Measurements from ENCODE around the gene KIAA1210. TPM values are rescaled to one million over a fixed set of nuclear protein-coding genes. Genes with fewer than 3 reads are reported as not detected.

The KIAA1210 gene
- polyA plus RNA-seq, 1 donor from 2014 or later = not detected

GRCh38 chrX:119121341-119121740 is 6.3 kb downstream of the KIAA1210 start:
- Mint-ChIP-seq H3K4me1 (no peaks in the 10 kb centered on the region), H3K36me3 (no peaks in the 10 kb centered on the region), H3K9me3 (no peaks in the 10 kb centered on the region), H3K27ac (no peak overlapping the region), H3K4me3 (no peak overlapping the region), H3K27me3 (peaks cover 2% of the 10 kb centered on the region)

GRCh38 chrX:119118780-119119395 is 8.7 kb downstream of the KIAA1210 start:
- Mint-ChIP-seq H3K27ac (no peak overlapping the region), H3K27me3 (peaks cover under 1% of the 10 kb centered on the region), H3K36me3 (no peaks in the 10 kb centered on the region), H3K4me3 (no peak overlapping the region), H3K4me1 (no peaks in the 10 kb centered on the region), H3K9me3 (no peaks in the 10 kb centered on the region)

GRCh38 chrX:119107206-119107605 is 20.4 kb downstream of the KIAA1210 start:
- no peak overlapping the region for H3K27ac Mint-ChIP-seq
- no peaks in the 10 kb centered on the region for H3K36me3 Mint-ChIP-seq

GRCh38 chrX:119105826-119106225 is 21.8 kb downstream of the KIAA1210 start:
- Mint-ChIP-seq H3K9me3 (no peaks in the 10 kb centered on the region), H3K4me1 (no peaks in the 10 kb centered on the region), H3K27me3 (peaks cover 6% of the 10 kb centered on the region), H3K4me3 (no peak overlapping the region), H3K27ac (no peak overlapping the region), H3K36me3 (no peaks in the 10 kb centered on the region)

More at GRCh38 chrX:119107206-119107605, 20.4 kb downstream of the KIAA1210 start:
- Mint-ChIP-seq H3K4me1 (no peaks in the 10 kb centered on the region), H3K9me3 (peaks cover 0 to 3% (median 0%) of the 10 kb centered on the region in 3 donors), H3K4me3 (no peak overlapping the region), H3K27me3 (peaks cover 6% of the 10 kb centered on the region)

GRCh38 chrX:119101168-119101567 is 26.4 kb downstream of the KIAA1210 start:
- peaks cover 7% of the 10 kb centered on the region for H3K27me3 Mint-ChIP-seq
- peaks cover 0 to under 1% (median 0%) of the 10 kb centered on the region in 3 donors for H3K4me1 Mint-ChIP-seq
- H3K9me3 Mint-ChIP-seq = no peaks in the 10 kb centered on the region
- H3K36me3 Mint-ChIP-seq = no peaks in the 10 kb centered on the region
- no peak overlapping the region for H3K4me3 Mint-ChIP-seq
- no peak overlapping the region for H3K27ac Mint-ChIP-seq

- Mint-ChIP-seq H3K4me3 (no peak overlapping the region), H3K27me3 (peaks cover 6% of the 10 kb centered on the region), H3K4me1 (peaks cover 0 to 4% (median 0%) of the 10 kb centered on the region in 3 donors), H3K36me3 (no peaks in the 10 kb centered on the region), H3K9me3 (no peaks in the 10 kb centered on the region), H3K27ac (no peak overlapping the region)
Observed at GRCh38 chrX:119095936-119096335, 31.7 kb downstream of the KIAA1210 start.

DNA sequence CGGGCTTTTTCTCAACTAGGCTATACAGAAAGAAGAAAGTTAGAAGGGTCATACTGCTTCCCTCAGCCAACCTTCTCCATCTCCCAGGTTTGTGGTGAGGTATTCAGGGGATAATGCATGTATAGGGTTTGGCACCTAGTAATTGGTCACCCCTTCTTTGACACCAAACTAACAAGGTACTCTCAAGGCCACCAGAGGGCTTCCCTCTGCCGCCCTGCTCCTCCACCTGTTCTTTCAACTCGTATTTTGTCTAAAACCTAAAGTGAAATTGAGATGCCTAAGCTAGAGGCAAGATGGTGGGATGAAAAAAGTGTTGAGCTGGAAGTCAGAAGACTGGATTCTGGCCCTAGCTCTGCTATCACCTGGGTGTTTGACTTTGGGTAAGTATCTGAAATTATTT is 32.8 kb downstream of the KIAA1210 start:
- no peaks in the 10 kb centered on the region for H3K36me3 Mint-ChIP-seq
- no peaks in the 10 kb centered on the region for H3K9me3 Mint-ChIP-seq
- no peak overlapping the region for H3K27ac Mint-ChIP-seq
- peaks cover 6% of the 10 kb centered on the region for H3K27me3 Mint-ChIP-seq
- peaks cover 1 to 5% (median 1%) of the 10 kb centered on the region in 3 donors for H3K4me1 Mint-ChIP-seq
- H3K4me3 Mint-ChIP-seq = no peak overlapping the region

GRCh38 chrX:119093991-119094735 is 33.4 kb downstream of the KIAA1210 start:
- Mint-ChIP-seq H3K4me3 (no peak overlapping the region), H3K27ac (no peak overlapping the region), H3K9me3 (no peaks in the 10 kb centered on the region), H3K4me1 (peaks cover 5 to 9% (median 7%) of the 10 kb centered on the region in 3 donors), H3K36me3 (no peaks in the 10 kb centered on the region), H3K27me3 (peaks cover 6% of the 10 kb centered on the region)

DNA sequence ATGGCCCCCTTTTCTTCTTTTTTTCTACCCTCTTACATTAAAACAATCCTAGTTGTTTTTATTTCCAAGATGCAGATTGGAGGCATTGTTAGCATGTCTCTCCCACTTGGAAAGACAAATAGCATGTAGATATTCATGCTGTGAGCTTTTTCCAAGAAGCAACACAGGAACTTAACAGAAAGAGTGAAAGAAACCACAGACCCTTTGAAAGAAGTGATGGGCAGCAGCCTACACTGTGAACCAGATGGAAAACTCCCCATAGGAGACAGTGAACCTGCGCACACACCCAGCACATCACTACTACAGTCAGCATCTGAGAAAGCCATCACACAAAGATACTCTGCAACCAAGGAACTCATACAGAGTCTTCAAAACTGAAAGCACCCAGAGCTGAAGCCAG is 37.0 kb downstream of the KIAA1210 start:
- peak overlapping the region in 1 of 4 donors; percentile 33 for H3K4me3 Mint-ChIP-seq

DNA sequence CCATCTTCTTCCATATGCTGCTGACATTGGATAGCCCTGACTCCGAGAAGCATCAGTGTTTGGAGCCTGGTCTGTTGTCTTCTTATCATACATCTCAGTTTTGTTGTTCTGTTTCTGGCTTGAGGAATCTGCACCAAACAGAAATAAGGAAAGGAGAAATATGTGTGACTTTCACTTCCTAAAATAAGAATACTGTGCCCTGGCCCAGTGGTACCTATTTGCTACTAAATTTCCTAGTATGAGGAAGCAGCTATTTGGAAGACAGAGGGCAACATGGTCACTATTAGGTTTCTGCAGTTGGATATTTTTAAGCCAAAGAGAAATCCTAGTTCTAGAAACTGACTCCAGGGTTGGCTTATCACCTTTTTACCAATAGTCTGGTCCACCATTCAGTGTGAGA is 38.0 kb downstream of the KIAA1210 start:
- Mint-ChIP-seq H3K27ac (no peak overlapping the region), H3K4me1 (peaks cover 5 to 7% (median 5%) of the 10 kb centered on the region in 3 donors), H3K27me3 (peaks cover 2% of the 10 kb centered on the region), H3K9me3 (no peaks in the 10 kb centered on the region), H3K4me3 (no peak overlapping the region), H3K36me3 (peaks cover 2% of the 10 kb centered on the region)

More for the DNA sequence above, 37.0 kb downstream of the KIAA1210 start:
- Mint-ChIP-seq H3K36me3 (peaks cover 2% of the 10 kb centered on the region), H3K27me3 (peaks cover 2% of the 10 kb centered on the region), H3K9me3 (no peaks in the 10 kb centered on the region), H3K4me1 (peaks cover 5 to 7% (median 5%) of the 10 kb centered on the region in 3 donors), H3K27ac (no peak overlapping the region)

- no peaks in the 10 kb centered on the region for H3K9me3 Mint-ChIP-seq
- peaks cover 2% of the 10 kb centered on the region for H3K36me3 Mint-ChIP-seq
- peaks cover 5 to 7% (median 5%) of the 10 kb centered on the region in 3 donors for H3K4me1 Mint-ChIP-seq
- H3K4me3 Mint-ChIP-seq = no peak overlapping the region
- no peak overlapping the region for H3K27ac Mint-ChIP-seq
- peaks cover 5% of the 10 kb centered on the region for H3K27me3 Mint-ChIP-seq
Observed at GRCh38 chrX:119087121-119087520, 40.5 kb downstream of the KIAA1210 start.

- H3K27ac Mint-ChIP-seq = no peak overlapping the region
- peaks cover 2% of the 10 kb centered on the region for H3K36me3 Mint-ChIP-seq
- H3K4me3 Mint-ChIP-seq = no peak overlapping the region
- no peaks in the 10 kb centered on the region for H3K9me3 Mint-ChIP-seq
- peaks cover 5% of the 10 kb centered on the region for H3K27me3 Mint-ChIP-seq
- H3K4me1 Mint-ChIP-seq = peaks cover 3 to 5% (median 4%) of the 10 kb centered on the region in 3 donors
Observed at GRCh38 chrX:119084766-119085165, 42.8 kb downstream of the KIAA1210 start.

- Mint-ChIP-seq H3K9me3 (peaks cover 0 to 2% (median 0%) of the 10 kb centered on the region in 3 donors), H3K4me1 (no peaks in the 10 kb centered on the region), H3K4me3 (no peak overlapping the region), H3K36me3 (peaks cover under 1% of the 10 kb centered on the region), H3K27ac (no peak overlapping the region), H3K27me3 (peaks cover 5% of the 10 kb centered on the region)
Observed at GRCh38 chrX:119082278-119082677, 45.3 kb downstream of the KIAA1210 start.

DNA sequence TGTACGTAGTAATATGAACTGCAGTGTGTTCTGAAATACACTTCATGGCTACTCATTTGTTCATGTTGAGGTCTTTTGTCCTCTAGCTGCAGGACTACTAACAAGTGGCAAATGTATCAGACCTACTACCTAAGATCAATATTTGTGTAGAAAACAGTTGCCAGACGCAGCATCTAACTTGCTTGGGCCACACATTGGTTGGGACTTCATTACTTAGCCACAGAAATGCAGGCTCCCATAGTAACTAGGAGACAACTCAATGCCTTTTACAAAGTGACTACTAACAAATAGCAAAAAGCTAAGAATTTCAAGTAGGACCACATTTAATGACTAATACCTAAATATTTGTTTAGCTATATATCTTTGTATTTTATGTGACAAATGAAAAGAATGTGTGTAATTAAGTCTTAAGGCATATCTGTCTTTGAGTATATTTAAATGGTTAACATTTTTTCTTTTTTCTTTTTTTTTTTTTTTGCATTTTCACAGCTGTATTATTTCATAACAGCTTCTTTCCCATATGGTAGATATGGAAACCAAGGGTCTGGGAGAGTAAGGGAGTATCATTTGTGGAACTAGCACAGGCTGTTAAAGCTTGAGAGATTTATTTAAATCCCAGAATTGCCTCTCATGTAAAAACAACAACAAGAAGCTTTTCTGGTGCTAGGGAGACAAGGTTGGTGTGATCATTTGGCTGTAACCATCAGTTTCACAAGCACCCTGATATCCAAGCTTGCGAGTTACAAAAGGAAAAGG is 52.2 kb downstream of the KIAA1210 start:
- Mint-ChIP-seq H3K27me3 (no peaks in the 10 kb centered on the region), H3K9me3 (peaks cover 0 to 2% (median 0%) of the 10 kb centered on the region in 3 donors), H3K4me3 (no peak overlapping the region), H3K36me3 (no peaks in the 10 kb centered on the region), H3K4me1 (peaks cover 0 to 12% (median 8%) of the 10 kb centered on the region in 3 donors), H3K27ac (no peak overlapping the region)

GRCh38 chrX:119073911-119074310 is 53.7 kb downstream of the KIAA1210 start:
- Mint-ChIP-seq H3K4me1 (peaks cover 0 to 12% (median 8%) of the 10 kb centered on the region in 3 donors), H3K27ac (no peak overlapping the region), H3K27me3 (no peaks in the 10 kb centered on the region), H3K36me3 (no peaks in the 10 kb centered on the region), H3K4me3 (no peak overlapping the region), H3K9me3 (no peaks in the 10 kb centered on the region)
